H9 (cell line): ENCODE data around the gene FLRT2. TPM values are rescaled to one million over a fixed set of nuclear protein-coding genes. Genes with fewer than 3 reads are reported as not detected.

ENCODE experiments used
- DNase-seq: peaks from one replicate; pipeline ENCODE4 v3.0.0-alpha.2; 2017
- H2AFZ ChIP-seq: one replicate; pipeline ENCODE4 v1.6.1; 2013; ENCODE audit warnings: mild to moderate bottlenecking, low read length, control low read depth, moderate library complexity
- H2AK5ac ChIP-seq: 2 replicates; pipeline ENCODE4 v1.6.1; 2013; ENCODE audit warnings: low read length, control low read depth, mixed read lengths; ENCODE audit not compliant: insufficient read length
- H2BK120ac ChIP-seq: one replicate; pipeline ENCODE4 v1.6.1; 2013; ENCODE audit warnings: low read depth, mild to moderate bottlenecking, low read length, control low read depth, inconsistent platforms; ENCODE audit not compliant: poor library complexity, severe bottlenecking
- H2BK12ac ChIP-seq: 2 replicates; pipeline ENCODE4 v1.6.1; 2013; ENCODE audit warnings: low read length, control low read depth, mixed read lengths, low read depth; ENCODE audit not compliant: insufficient read length
- H2BK15ac ChIP-seq: 2 replicates; pipeline ENCODE4 v1.6.1; 2013; ENCODE audit warnings: low read depth, low read length, control low read depth
- H2BK20ac ChIP-seq: one replicate; pipeline ENCODE4 v1.6.1; 2013; ENCODE audit warnings: low read depth, mild to moderate bottlenecking, low read length, control low read depth, inconsistent platforms; ENCODE audit not compliant: poor library complexity, severe bottlenecking
- H2BK5ac ChIP-seq: 2 replicates; pipeline ENCODE4 v1.6.1; 2013; ENCODE audit warnings: low read length, control low read depth, mixed read lengths; ENCODE audit not compliant: insufficient read length
- H3K14ac ChIP-seq: 2 replicates; pipeline ENCODE4 v1.6.1; 2013; ENCODE audit warnings: low read length, control low read depth; ENCODE audit not compliant: insufficient read depth
- H3K18ac ChIP-seq: 2 replicates; pipeline ENCODE4 v1.6.1; 2013; ENCODE audit warnings: low read depth, mild to moderate bottlenecking, mixed read lengths, low read length, control low read depth; ENCODE audit not compliant: insufficient read length
- H3K23ac ChIP-seq: 2 replicates; pipeline ENCODE4 v1.6.1; 2013; ENCODE audit warnings: low read length, control low read depth, mixed read lengths, low read depth; ENCODE audit not compliant: insufficient read length
- H3K23me2 ChIP-seq: 2 replicates; pipeline ENCODE4 v1.6.1; 2013; ENCODE audit warnings: low read depth, mild to moderate bottlenecking, mixed read lengths, low read length, control low read depth; ENCODE audit not compliant: insufficient read length, poor library complexity, severe bottlenecking
- H3K27ac ChIP-seq: 2 replicates; pipeline ENCODE4 v1.5.1; 2013; ENCODE audit warnings: low read length, control low read depth, mixed read lengths, low read depth; ENCODE audit not compliant: insufficient read length
- H3K27me3 ChIP-seq: 2 replicates; pipeline ENCODE4 v1.6.1; 2013; ENCODE audit warnings: low read length, control low read depth, inconsistent platforms; ENCODE audit not compliant: insufficient read depth
- H3K4ac ChIP-seq: 2 replicates; pipeline ENCODE4 v1.6.1; 2013; ENCODE audit warnings: low read depth, mild to moderate bottlenecking, control low read depth, inconsistent platforms, low read length, moderate library complexity
- H3K4me1 ChIP-seq: 2 replicates; pipeline ENCODE4 v1.6.1; 2013; ENCODE audit warnings: low read length, control low read depth, inconsistent platforms; ENCODE audit not compliant: insufficient read depth
- H3K4me2 ChIP-seq: 2 replicates; pipeline ENCODE4 v1.6.1; 2013; ENCODE audit warnings: low read length, control low read depth, mixed read lengths; ENCODE audit not compliant: insufficient read length, insufficient read depth
- H3K56ac ChIP-seq: 2 replicates; pipeline ENCODE4 v1.6.1; 2013; ENCODE audit warnings: low read depth, mild to moderate bottlenecking, mixed read lengths, low read length, control low read depth; ENCODE audit not compliant: insufficient read length
- H3K79me1 ChIP-seq: 2 replicates; pipeline ENCODE4 v1.6.1; 2013; ENCODE audit warnings: low read depth, mild to moderate bottlenecking, moderate library complexity, low read length, control low read depth, inconsistent platforms; ENCODE audit not compliant: insufficient read depth, poor library complexity, severe bottlenecking
- H3K79me2 ChIP-seq: 2 replicates; pipeline ENCODE4 v1.6.1; 2013; ENCODE audit warnings: low read length, control low read depth, inconsistent platforms; ENCODE audit not compliant: insufficient read depth
- H3K9ac ChIP-seq: 2 replicates; pipeline ENCODE4 v1.6.1; 2013; ENCODE audit warnings: low read length, control low read depth, mixed read lengths; ENCODE audit not compliant: insufficient read length; ENCODE audit errors: extremely low read depth
- H3K9me3 ChIP-seq: one replicate; pipeline ENCODE4 v1.6.1; 2013; ENCODE audit warnings: low read depth, low read length, inconsistent platforms; ENCODE audit not compliant: control insufficient read depth
- H3T11ph ChIP-seq: one replicate; pipeline ENCODE4 v1.6.1; 2013; ENCODE audit warnings: mild to moderate bottlenecking, low read length, control low read depth, inconsistent platforms
- H4K20me1 ChIP-seq: one replicate; pipeline ENCODE4 v1.6.1; 2013; ENCODE audit not compliant: control insufficient read depth, insufficient read length, insufficient read depth
- H4K5ac ChIP-seq: 2 replicates; pipeline ENCODE4 v1.6.1; 2013; ENCODE audit warnings: low read depth, mild to moderate bottlenecking, mixed read lengths, low read length, control low read depth; ENCODE audit not compliant: insufficient read length
- H4K8ac ChIP-seq: replicated peaks from 2 replicates; pipeline ENCODE4 v1.6.1; 2013; ENCODE audit warnings: low read length, control low read depth, mixed read lengths, low read depth; ENCODE audit not compliant: insufficient read length
- H4K91ac ChIP-seq: 2 replicates; pipeline ENCODE4 v1.6.1; 2013; ENCODE audit warnings: low read depth, mild to moderate bottlenecking, moderate library complexity, mixed read lengths, low read length, control low read depth; ENCODE audit not compliant: insufficient read length
- H3K27ac Mint-ChIP-seq, 3 experiments: 2 replicates in 2 of 3; 3 replicates in 1 of 3; pipeline ENCODE4 v1.8.0; 2020 to 2021; ENCODE audit warnings: mixed read lengths in 3 of 3, mild to moderate bottlenecking in 1 of 3, moderate library complexity in 1 of 3
- H3K27me3 Mint-ChIP-seq: 2 replicates; pipeline ENCODE4 v1.8.0; 2021; ENCODE audit warnings: low read depth, mild to moderate bottlenecking, moderate library complexity, mixed read lengths
- H3K36me3 Mint-ChIP-seq, 3 experiments: 2 replicates in 2 of 3; 3 replicates in 1 of 3; pipeline ENCODE4 v1.8.0; 2020 to 2021; ENCODE audit warnings: low read depth in 3 of 3, mixed read lengths in 3 of 3; ENCODE audit not compliant: insufficient read depth in 1 of 3
- H3K4me1 Mint-ChIP-seq, 2 experiments: 2 replicates each; pipeline ENCODE4 v1.8.0; 2020; ENCODE audit warnings: mixed read lengths in 2 of 2
- H3K4me3 Mint-ChIP-seq, 2 experiments: 2 replicates in 1 of 2; 3 replicates in 1 of 2; pipeline ENCODE4 v1.8.0; 2020 to 2021; ENCODE audit warnings: mild to moderate bottlenecking in 2 of 2, mixed read lengths in 2 of 2, moderate library complexity in 1 of 2
- H3K9me3 Mint-ChIP-seq, 2 experiments: 2 replicates in 1 of 2; 3 replicates in 1 of 2; pipeline ENCODE4 v1.8.0; 2020; ENCODE audit warnings: mild to moderate bottlenecking in 2 of 2, mixed read lengths in 2 of 2, moderate library complexity in 1 of 2
- CTCF ChIP-seq: fragments of 200-600 bp; sonication (generic); conservative IDR thresholded peaks from 3 replicates; pipeline ENCODE4 v1.8.0; 2021; ENCODE audit warnings: antibody characterized with exemption, mild to moderate bottlenecking
- WGBS: extraction: QIAGEN DNeasy Blood & Tissue Kit; methylation state at CpG from one replicate; pipeline ENCODE4 v1.1.7; 2013; ENCODE audit warnings: missing lambda C conversion rate, low lambda C conversion rate, mixed read lengths; ENCODE audit not compliant: insufficient read length; ENCODE audit errors: extremely low coverage; 5-methylcytosine and 5-hydroxymethylcytosine counted together
- total RNA-seq: library from RNA; stranded (reverse); gene quantifications from 2 replicates; pipeline ENCODE4 v1.2.1, GENCODE V29; 2021

FLRT2 gene
- total RNA-seq, 1 experiment from 2014 or later, result 3.3 TPM

- no peak overlapping the region for H2AFZ ChIP-seq
- H3K27ac ChIP-seq, result no peak overlapping the region
- H3K23me2 ChIP-seq, result no peaks in the 10 kb centered on the region
- no peaks in the 10 kb centered on the region for H4K20me1 ChIP-seq
- H3K14ac ChIP-seq, result no peak overlapping the region
- no peak overlapping the region for H3K18ac ChIP-seq
- no peaks in the 10 kb centered on the region for H3K27me3 ChIP-seq
- H2BK12ac ChIP-seq, result no peak overlapping the region
- no peak overlapping the region for H2AK5ac ChIP-seq
- H4K8ac ChIP-seq, result no peak overlapping the region
- H2BK120ac ChIP-seq, result no peak overlapping the region
- no peak overlapping the region for H3K56ac ChIP-seq
- no peak overlapping the region for H2BK20ac ChIP-seq
- no peaks in the 10 kb centered on the region for H3K9me3 ChIP-seq
- no peak overlapping the region for H4K5ac ChIP-seq
- Mint-ChIP-seq H3K27ac (no peak overlapping the region), H3K9me3 (no peaks in the 10 kb centered on the region), H3K36me3 (no peaks in the 10 kb centered on the region), H3K4me1 (no peaks in the 10 kb centered on the region), H3K27me3 (no peaks in the 10 kb centered on the region; the same call in 1 of the 2 replicates), H3K4me3 (no peak overlapping the region)
- H3K79me2 ChIP-seq, result no peaks in the 10 kb centered on the region
- no peak for TF ChIP-seq CTCF
- H3K79me1 ChIP-seq, result no peaks in the 10 kb centered on the region
- H2BK15ac ChIP-seq, result no peak overlapping the region
- H3K9ac ChIP-seq, result no peak overlapping the region
- H3K4me1 ChIP-seq, result no peaks in the 10 kb centered on the region
- no peak overlapping the region for H3K4ac ChIP-seq
- H4K91ac ChIP-seq, result no peak overlapping the region
- H3K23ac ChIP-seq, result no peak overlapping the region
- DNase-seq, result no peak
- no peak overlapping the region for H3T11ph ChIP-seq
- H3K4me2 ChIP-seq, result no peak overlapping the region
- WGBS, result no CpG with 5 or more reads among the region's 2 CpGs
- no peak overlapping the region for H2BK5ac ChIP-seq
These were observed 17.5 kb upstream of the FLRT2 start for GRCh38 chr14:85512451-85512850.
